H1 (cell line): ENCODE data around the gene PRKG2. TPM values are rescaled to one million over a fixed set of nuclear protein-coding genes. Genes with fewer than 3 reads are reported as not detected.

Source experiments
- ATF2 ChIP-seq: IDR thresholded peaks from 2 replicates; pipeline ENCODE4 v1.6.1; 2012; ENCODE audit warnings: low read length, inconsistent platforms
- CHD1 ChIP-seq: IDR thresholded peaks from 2 replicates; pipeline ENCODE4 v1.6.1; 2012; ENCODE audit warnings: low read depth, low read length, improper control_type of control experiment
- KDM5A ChIP-seq: fragments of 200-600 bp; IDR thresholded peaks from 2 replicates; pipeline ENCODE4 v1.7.1; 2012; ENCODE audit warnings: mild to moderate bottlenecking, low read length, inconsistent platforms, mixed read lengths
- polyA plus RNA-seq, 7 experiments: library from polyadenylated mRNA; depleted of rRNA in 3 of 7; stranded (reverse) in 5 of 7; unstranded in 2 of 7; fragments of >200 nt in 5 of 7; fragments of 200-250 nt in 2 of 7; gene quantifications; 1 replicate in 5 of 7; 2 replicates in 1 of 7; 4 replicates in 1 of 7; pipeline versions ENCODE4 v1.2.1 to v1.2.3, GENCODE V29; 2011 to 2013; ENCODE audit warnings: missing spikeins in 2 of 7, mixed read lengths in 2 of 7
- total RNA-seq: library from RNA; stranded (reverse); fragmentation: NEBNext Ultra II Directional; extraction: Animal tissue kit (Norgen Biotek cat#: 25700); gene quantifications from 2 replicates; pipeline ENCODE4 v1.2.1, GENCODE V29; 2021

PRKG2 gene
- total and polyA plus RNA-seq, 2 of the 8 experiments (the other 6 are each of a cell fraction or from before 2014, with no cell fraction given) = 0.45 to 1.2 TPM

GRCh38 chr4:81061344-81061730 is 153.7 kb downstream of the PRKG2 start (continued):
- no peak for TF ChIP-seq ATF2
- TF ChIP-seq CHD1 = no peak
- no peak for TF ChIP-seq KDM5A
- TF ChIP-seq, all 59 proteins: peak for 0
